BJ (cell line): ENCODE results near the gene MATN4. TPM values are rescaled to one million over a fixed set of nuclear protein-coding genes. Genes with fewer than 3 reads are reported as not detected.

Source experiments
- CTCF ChIA-PET: fragments of 350-600 bp; formaldehyde crosslinking; extraction: SDS; loops from one replicate; lab custom pipeline; 2021; ENCODE audit warnings: antibody characterized with exemption, inconsistent platforms; lab: Yijun Ruan, JAX
- POLR2A ChIA-PET: fragments of 300-600 bp; sonication (Branson Sonifier 250); formaldehyde crosslinking; extraction: SDS; loops from one replicate; lab custom pipeline; 2021; ENCODE audit warnings: antibody characterized with exemption; lab: Charles Lee
- DNase-seq: peaks from one replicate; pipeline ENCODE4 v3.0.0-alpha.2; 2011; ENCODE audit warnings: low read depth
- H3K27me3 ChIP-seq: 2 replicates; pipeline ENCODE4 v1.6.0; 2011; ENCODE audit warnings: low read length; ENCODE audit not compliant: control insufficient read depth, insufficient read depth
- H3K36me3 ChIP-seq: 2 replicates; pipeline ENCODE4 v1.5.1; 2011; ENCODE audit warnings: low read length; ENCODE audit not compliant: control insufficient read depth, insufficient read depth
- H3K4me3 ChIP-seq: 2 replicates; pipeline ENCODE4 v1.5.1; 2011; ENCODE audit warnings: low read depth, mild to moderate bottlenecking, control low read depth, low read length
- polyA plus RNA-seq: library from polyadenylated mRNA; depleted of rRNA; stranded (reverse); fragments of >200 nt; gene quantifications from 2 replicates; pipeline ENCODE4 v1.2.3, GENCODE V29; 2011
- TF ChIP-seq, protein P1 (sequence below): IDR thresholded peaks from 2 replicates; pipeline ENCODE4 v1.5.1; 2011; ENCODE audit warnings: low read depth, mild to moderate bottlenecking, control low read depth, inconsistent platforms, low read length, moderate library complexity; ENCODE audit not compliant: insufficient read depth

Gene MATN4
- polyA plus RNA-seq, 1 experiment = 0.06 TPM

DNA sequence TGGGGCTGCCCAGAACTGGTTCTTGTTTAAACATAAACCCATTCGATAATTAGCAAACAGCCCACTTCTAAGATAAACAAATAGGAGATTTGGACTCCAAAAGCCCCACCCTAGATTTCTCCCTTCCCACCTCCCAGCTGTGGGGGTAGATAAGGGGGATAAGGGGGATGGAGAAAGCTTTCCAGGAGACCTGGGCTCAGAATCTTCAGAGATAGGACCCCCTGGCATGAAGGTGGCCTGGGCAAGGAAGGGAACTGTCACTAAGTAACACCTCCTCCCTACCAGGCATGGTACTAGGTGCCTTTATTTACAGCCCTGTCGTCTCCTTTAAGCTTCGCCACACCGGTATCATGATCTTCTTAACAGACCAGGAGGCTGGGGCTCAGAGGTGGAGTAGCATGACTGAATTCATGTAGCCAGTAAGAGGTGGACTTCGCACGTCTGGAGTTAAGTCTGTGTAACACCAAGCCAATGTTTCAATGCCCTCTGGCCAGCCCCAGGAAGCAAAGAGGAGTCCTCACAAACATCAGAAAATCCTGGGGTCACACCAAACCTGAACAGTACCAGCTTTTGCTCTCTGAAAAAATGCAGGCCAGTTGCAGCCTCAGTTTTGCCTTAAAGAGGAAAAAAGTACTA lies 35.6 kb upstream of the MATN4 start:
- H3K27me3 ChIP-seq = no peaks in the 10 kb centered on the region
- TF ChIP-seq, protein P1, sequence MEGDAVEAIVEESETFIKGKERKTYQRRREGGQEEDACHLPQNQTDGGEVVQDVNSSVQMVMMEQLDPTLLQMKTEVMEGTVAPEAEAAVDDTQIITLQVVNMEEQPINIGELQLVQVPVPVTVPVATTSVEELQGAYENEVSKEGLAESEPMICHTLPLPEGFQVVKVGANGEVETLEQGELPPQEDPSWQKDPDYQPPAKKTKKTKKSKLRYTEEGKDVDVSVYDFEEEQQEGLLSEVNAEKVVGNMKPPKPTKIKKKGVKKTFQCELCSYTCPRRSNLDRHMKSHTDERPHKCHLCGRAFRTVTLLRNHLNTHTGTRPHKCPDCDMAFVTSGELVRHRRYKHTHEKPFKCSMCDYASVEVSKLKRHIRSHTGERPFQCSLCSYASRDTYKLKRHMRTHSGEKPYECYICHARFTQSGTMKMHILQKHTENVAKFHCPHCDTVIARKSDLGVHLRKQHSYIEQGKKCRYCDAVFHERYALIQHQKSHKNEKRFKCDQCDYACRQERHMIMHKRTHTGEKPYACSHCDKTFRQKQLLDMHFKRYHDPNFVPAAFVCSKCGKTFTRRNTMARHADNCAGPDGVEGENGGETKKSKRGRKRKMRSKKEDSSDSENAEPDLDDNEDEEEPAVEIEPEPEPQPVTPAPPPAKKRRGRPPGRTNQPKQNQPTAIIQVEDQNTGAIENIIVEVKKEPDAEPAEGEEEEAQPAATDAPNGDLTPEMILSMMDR = no peak
- peak overlapping the region; percentile 1; the same call in 1 of the 2 replicates for H3K4me3 ChIP-seq
- ChIA-PET POLR2A (interaction anchor here (0.8 to 1.0 kb wide), 2 partner anchors 17 to 436 kb away, joined by 3 to 12 read pairs; no protein-coding TSS in a partner anchor), CTCF (interaction anchor here (1.2 to 2.1 kb wide), 3 partner anchors 19 to 428 kb away, joined by 5 to 8 read pairs (median 8); partner anchors contain the start of gene SYS1)
- H3K36me3 ChIP-seq = peaks cover 16% of the 10 kb centered on the region
- DNase-seq = no peak

DNA sequence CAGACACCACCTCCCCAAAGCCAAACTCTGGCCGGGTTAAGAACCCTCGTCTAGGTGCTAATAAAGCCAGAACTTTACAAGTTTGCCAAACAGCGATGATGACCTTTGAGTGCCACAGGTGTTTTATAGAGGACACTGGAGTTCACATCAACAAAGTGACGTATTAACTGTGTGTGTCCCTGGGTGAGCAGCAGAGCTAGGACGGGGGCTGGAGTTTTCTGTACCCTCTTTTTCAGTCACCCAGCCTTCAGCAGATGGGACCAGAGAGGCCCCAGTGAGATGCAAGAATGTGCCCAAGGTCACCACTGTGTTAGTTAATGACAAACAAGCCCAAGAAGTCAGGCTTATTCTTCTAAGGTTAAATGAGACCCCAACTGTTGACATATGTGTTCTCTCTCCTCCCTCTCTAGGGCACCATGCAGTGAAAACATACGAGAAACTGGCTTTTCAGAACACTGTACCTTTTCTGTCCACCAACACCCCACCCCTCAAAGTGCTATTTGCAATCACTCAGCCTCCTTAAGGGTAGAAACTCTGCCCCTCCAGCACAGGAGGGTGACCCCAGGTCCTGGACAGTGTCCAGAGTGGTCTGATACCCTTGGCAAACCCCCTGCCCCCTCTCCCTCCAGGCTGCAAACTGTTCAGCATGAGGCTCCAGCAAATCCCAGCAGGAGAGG lies 34.9 kb upstream of the MATN4 start:
- no peak for DNase-seq
- TF ChIP-seq, protein P1 = no peak
- Histone ChIP-seq H3K27me3 (no peaks in the 10 kb centered on the region), H3K36me3 (peaks cover 16% of the 10 kb centered on the region), H3K4me3 (peak overlapping the region; percentile 1; the same call in 1 of the 2 replicates)
- ChIA-PET POLR2A (no interaction called here), CTCF (interaction anchor here (1.5 kb wide), 1 partner anchor 22 kb away, joined by 4 read pairs; no protein-coding TSS in a partner anchor)

DNA sequence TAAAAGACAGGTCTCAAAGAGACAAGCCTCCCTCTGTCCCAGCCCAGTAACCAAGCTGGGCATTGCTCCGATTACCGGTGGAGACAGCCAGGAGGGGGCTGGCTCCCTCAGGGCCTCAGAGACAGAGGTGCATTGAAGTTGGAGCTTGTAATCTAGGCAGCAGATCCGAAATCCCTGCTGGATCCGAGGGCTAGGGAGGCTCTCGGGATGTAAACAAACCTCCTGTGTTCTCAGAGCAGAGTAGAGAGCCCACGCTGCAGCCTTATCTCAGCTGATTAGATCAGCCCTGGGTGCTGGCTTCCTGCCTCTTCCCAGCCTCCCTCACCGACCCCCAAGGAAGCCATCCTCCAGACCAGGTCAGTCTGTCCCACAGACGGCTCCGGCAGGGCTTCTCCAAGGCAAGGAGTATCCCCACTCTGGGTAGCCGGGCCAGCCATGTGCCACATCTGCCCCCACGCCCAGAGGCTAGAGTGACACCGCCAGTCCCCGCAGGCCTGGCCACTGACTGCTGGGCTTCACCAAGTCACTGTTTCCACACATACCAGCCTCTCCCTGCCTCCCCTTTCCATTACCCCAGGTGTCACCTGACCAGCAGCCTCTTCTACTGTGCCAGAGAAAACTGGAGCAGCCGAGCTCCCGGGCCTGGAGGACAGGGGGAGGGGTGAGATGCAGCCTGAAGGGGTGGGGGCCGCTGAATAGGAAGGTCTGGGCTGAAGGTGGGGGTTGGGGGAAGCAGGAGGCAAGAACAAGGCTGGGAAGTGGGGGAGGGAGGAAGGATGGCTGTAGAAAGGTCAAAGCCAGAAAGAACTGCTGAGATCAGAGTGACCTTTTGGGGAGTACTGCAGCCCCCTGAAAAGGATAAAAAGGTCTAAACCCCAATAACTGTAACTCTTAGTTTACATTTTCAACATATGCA lies 34.1 kb upstream of the MATN4 start:
- ChIA-PET CTCF (interaction anchor here (0.7 to 1.5 kb wide), 4 partner anchors 12 to 94 kb away, joined by 3 to 4 read pairs (median 4); partner anchors contain the start of gene SYS1), POLR2A (no interaction called here)
- Histone ChIP-seq H3K27me3 (no peaks in the 10 kb centered on the region), H3K36me3 (peaks cover 16% of the 10 kb centered on the region), H3K4me3 (peak overlapping the region; percentile 16)
- no peak for DNase-seq
- TF ChIP-seq, protein P1 = no peak

DNA sequence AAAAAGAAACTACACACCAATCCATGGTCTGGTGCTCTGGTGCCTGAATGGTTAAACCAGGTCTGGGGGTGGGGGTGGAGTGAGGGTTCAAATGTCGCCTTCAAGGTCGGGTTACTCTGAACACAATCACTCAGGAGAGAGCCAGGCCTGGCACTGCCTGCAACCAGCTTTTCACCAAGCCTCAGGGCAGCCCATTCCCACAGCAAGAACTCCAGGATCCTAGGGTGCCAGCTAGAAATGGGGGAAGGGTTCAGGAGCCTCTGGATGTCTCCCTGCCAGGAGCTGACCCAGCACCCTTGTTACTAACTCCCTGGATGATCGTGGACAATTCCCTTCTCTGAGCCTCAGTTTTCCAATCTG lies 33.5 kb upstream of the MATN4 start:
- DNase-seq = no peak
- H3K4me3 ChIP-seq = 0 out of 2 replicates have a peak overlapping the region, but pooled peaks have one; percentile 16
- ChIA-PET CTCF (interaction anchor here (0.7 to 1.5 kb wide), 6 partner anchors 12 to 95 kb away, joined by 3 to 4 read pairs (median 3); partner anchors contain the start of gene SYS1), POLR2A (interaction anchor here (0.6 kb wide), 1 partner anchor 32 kb away, joined by 4 read pairs; no protein-coding TSS in a partner anchor)
- TF ChIP-seq, protein P1 = no peak
- no peaks in the 10 kb centered on the region for H3K27me3 ChIP-seq
- peaks cover 16% of the 10 kb centered on the region for H3K36me3 ChIP-seq
